Neuronal stem cell (in vitro differentiated cells): ENCODE measurements around the gene PAPPA.

Source experiments
- DNase-seq: peaks from one replicate; pipeline ENCODE4 v3.0.0-alpha.2; 2013; ENCODE audit warnings: low spot score
- H2AFZ ChIP-seq: one replicate; pipeline ENCODE4 v1.6.1; 2013; ENCODE audit warnings: mild to moderate bottlenecking, low read length, inconsistent platforms
- H2AK5ac ChIP-seq: 2 replicates; pipeline ENCODE4 v1.6.1; 2013; ENCODE audit warnings: low read depth, mild to moderate bottlenecking, inconsistent platforms, low read length, moderate library complexity, mixed read lengths
- H2BK120ac ChIP-seq: 2 replicates; pipeline ENCODE4 v1.6.1; 2013; ENCODE audit warnings: low read depth, mild to moderate bottlenecking, inconsistent platforms, low read length, moderate library complexity, mixed read lengths
- H2BK12ac ChIP-seq: one replicate; pipeline ENCODE4 v1.6.1; 2013; ENCODE audit warnings: low read length, inconsistent platforms
- H2BK15ac ChIP-seq: 2 replicates; pipeline ENCODE4 v1.6.1; 2013; ENCODE audit warnings: mild to moderate bottlenecking, low read length, inconsistent platforms, mixed read lengths
- H2BK5ac ChIP-seq: one replicate; pipeline ENCODE4 v1.6.1; 2013; ENCODE audit warnings: inconsistent platforms, mild to moderate bottlenecking, low read length, moderate library complexity
- H3K14ac ChIP-seq: one replicate; pipeline ENCODE4 v1.6.1; 2013; ENCODE audit warnings: low read length, inconsistent platforms
- H3K18ac ChIP-seq: 2 replicates; pipeline ENCODE4 v1.6.1; 2013; ENCODE audit warnings: low read length, inconsistent platforms
- H3K23ac ChIP-seq: 2 replicates; pipeline ENCODE4 v1.6.1; 2013; ENCODE audit warnings: low read depth, mild to moderate bottlenecking, mixed read lengths, low read length, inconsistent platforms; ENCODE audit not compliant: poor library complexity
- H3K27ac ChIP-seq: replicated peaks from 3 replicates; pipeline ENCODE4 v1.5.1; 2013; ENCODE audit warnings: low read length, inconsistent platforms
- H3K27me3 ChIP-seq, 3 experiments: 2 replicates each; pipeline ENCODE4 v1.6.1; 2013; ENCODE audit warnings: low read length in 3 of 3, mild to moderate bottlenecking in 2 of 3, inconsistent platforms in 1 of 3, low read depth in 1 of 3, mixed read lengths in 1 of 3, moderate library complexity in 1 of 3; ENCODE audit not compliant: control insufficient read depth in 3 of 3, insufficient read depth in 3 of 3
- H3K36me3 ChIP-seq, 2 donors: replicated peaks in 1 of 2; 2 replicates each; pipeline ENCODE4 v1.6.1; 2013; ENCODE audit warnings: low read length in 2 of 2; ENCODE audit not compliant: control insufficient read depth in 2 of 2, insufficient read depth in 2 of 2
- H3K4ac ChIP-seq: 2 replicates; pipeline ENCODE4 v1.6.1; 2013; ENCODE audit warnings: inconsistent platforms, mild to moderate bottlenecking, low read length, moderate library complexity
- H3K4me1 ChIP-seq, 2 donors: 1 replicate in 1 of 2; 2 replicates in 1 of 2; pipeline ENCODE4 v1.6.1; 2013; ENCODE audit warnings: low read length in 2 of 2, low read depth in 1 of 2; ENCODE audit not compliant: control insufficient read depth in 2 of 2, insufficient read depth in 1 of 2
- H3K4me2 ChIP-seq: one replicate; pipeline ENCODE4 v1.6.1; 2013; ENCODE audit warnings: mild to moderate bottlenecking, low read length, inconsistent platforms; ENCODE audit not compliant: insufficient read depth, poor library complexity, severe bottlenecking
- H3K4me3 ChIP-seq, 2 donors: 2 replicates each; pipeline ENCODE4 v1.5.1; 2013; ENCODE audit warnings: low read length in 2 of 2, mild to moderate bottlenecking in 2 of 2, inconsistent platforms in 1 of 2, moderate library complexity in 1 of 2
- H3K79me1 ChIP-seq: one replicate; pipeline ENCODE4 v1.6.1; 2013; ENCODE audit warnings: low read depth, mild to moderate bottlenecking, inconsistent platforms, low read length, moderate library complexity
- H3K9ac ChIP-seq: one replicate; pipeline ENCODE4 v1.6.1; 2013; ENCODE audit warnings: mild to moderate bottlenecking, low read depth, low read length, inconsistent platforms; ENCODE audit not compliant: poor library complexity
- H3K9me3 ChIP-seq, 2 donors: replicated peaks in 1 of 2; 2 replicates each; pipeline versions ENCODE3 to v1.6.1; 2013; ENCODE audit warnings: low read length in 2 of 2, mild to moderate bottlenecking in 2 of 2, inconsistent platforms in 1 of 2, low read depth in 1 of 2, mixed read lengths in 1 of 2, moderate library complexity in 1 of 2; ENCODE audit not compliant: control insufficient read depth in 2 of 2, insufficient read depth in 1 of 2
- H4K8ac ChIP-seq: one replicate; pipeline ENCODE4 v1.6.1; 2013; ENCODE audit warnings: low read depth, mild to moderate bottlenecking, inconsistent platforms, low read length, moderate library complexity
- H4K91ac ChIP-seq: one replicate; pipeline ENCODE4 v1.6.1; 2013; ENCODE audit warnings: low read length, low read depth, mild to moderate bottlenecking, inconsistent platforms; ENCODE audit not compliant: poor library complexity
- WGBS, 2 donors: extraction: QIAGEN DNeasy Blood & Tissue Kit; methylation state at CpG; one replicate each; pipeline ENCODE4 v1.1.7; 2013; ENCODE audit warnings: missing lambda C conversion rate in 2 of 2, mixed read lengths in 1 of 2; ENCODE audit not compliant: insufficient read length in 2 of 2, insufficient replicate concordance in 1 of 2; ENCODE audit errors: extremely low coverage in 2 of 2; 5-methylcytosine and 5-hydroxymethylcytosine counted together

The PAPPA gene

DNA sequence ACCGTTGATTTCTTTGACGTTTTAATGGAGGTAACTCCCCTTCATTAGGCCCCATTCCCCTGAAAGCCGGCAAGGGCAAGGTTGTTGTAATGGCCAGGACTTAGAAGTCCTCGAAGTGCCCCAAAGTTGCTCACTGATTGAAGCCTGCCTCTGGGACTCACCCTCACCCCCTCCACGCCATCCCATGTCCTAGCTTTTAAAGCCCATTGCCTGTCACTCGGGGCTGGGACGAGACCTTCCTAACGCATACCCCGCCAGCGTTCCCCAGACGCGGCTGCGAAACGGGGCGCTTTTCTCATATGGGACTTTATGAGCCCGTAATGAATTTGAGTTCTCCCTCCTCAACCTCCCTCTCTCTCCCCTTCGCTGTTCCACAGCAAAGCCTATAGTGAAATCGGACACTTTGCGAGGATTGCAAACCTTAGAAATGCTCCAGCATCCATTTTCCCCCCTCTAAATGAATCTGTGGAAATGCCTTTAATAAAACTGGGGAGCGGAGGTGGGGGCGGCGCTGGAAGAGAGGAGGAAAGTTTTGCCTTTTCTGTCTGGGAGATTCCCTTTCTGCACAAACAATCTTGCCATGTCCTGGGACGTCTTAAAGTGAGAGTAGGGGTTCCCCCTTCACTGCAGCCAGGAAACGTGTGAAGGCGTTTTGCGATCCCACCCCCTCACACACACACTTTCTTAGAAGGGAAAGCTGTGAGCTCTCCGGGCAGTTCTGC, 1.5 kb downstream of the PAPPA start:
- Histone ChIP-seq H3K23ac (no peak overlapping the region), H3K4me1 (peaks cover 24 to 28% of the 10 kb centered on the region in 2 donors), H3K18ac (peak overlapping the region; percentile 36), H3K79me1 (no peaks in the 10 kb centered on the region), H3K4me3 (peak overlapping the region; percentile 67 to 77), H2BK12ac (no peak overlapping the region), H2AK5ac (no peak overlapping the region), H3K14ac (no peak overlapping the region), H3K36me3 (peaks cover 0 to 13% of the 10 kb centered on the region in 2 donors), H2BK15ac (no peak overlapping the region), H3K27me3 (peaks cover 0 to 41% (median 10%) of the 10 kb centered on the region in 3 experiments), H2BK5ac (no peak overlapping the region), H4K91ac (no peak overlapping the region), H3K27ac (no peak overlapping the region), H3K9me3 (no peaks in the 10 kb centered on the region), H3K9ac (no peak overlapping the region), H2AFZ (peak overlapping the region; percentile 94), H4K8ac (no peak overlapping the region), H3K4ac (no peak overlapping the region), H2BK120ac (no peak overlapping the region), H3K4me2 (peak overlapping the region; percentile 97)
- no CpG with 5 or more reads among the region's 27 CpGs for WGBS, 2 donors
- no peak for DNase-seq

DNA sequence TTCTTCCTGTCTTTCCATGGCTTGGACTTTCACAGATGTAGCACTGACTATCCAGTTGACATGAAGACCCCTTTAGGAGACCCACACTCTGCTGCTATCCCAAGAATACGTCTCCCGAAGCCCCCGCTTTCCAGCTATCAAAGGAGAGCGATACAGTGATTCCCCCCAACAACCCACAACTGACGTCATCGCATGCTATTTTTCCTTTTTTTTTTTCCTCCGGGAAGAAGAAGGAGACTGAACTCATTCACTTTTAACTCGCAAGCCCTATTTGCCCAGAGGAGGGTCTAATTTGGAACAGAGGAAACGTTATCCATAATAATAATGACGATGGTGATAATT, 2.1 kb downstream of the PAPPA start:
- peak overlapping the region; percentile 94 for H2AFZ ChIP-seq
- H3K4me3 ChIP-seq, result peak overlapping the region in 1 of 2 donors; percentile 67
- H3K9ac ChIP-seq, result no peak overlapping the region
- H3K4ac ChIP-seq, result no peak overlapping the region
- no peak overlapping the region for H3K14ac ChIP-seq
- DNase-seq, result no peak
- H3K23ac ChIP-seq, result no peak overlapping the region
- H2AK5ac ChIP-seq, result no peak overlapping the region
- no peak overlapping the region for H2BK15ac ChIP-seq
- no peak overlapping the region for H4K8ac ChIP-seq
- H2BK5ac ChIP-seq, result no peak overlapping the region
- no CpG with 5 or more reads among the region's 10 CpGs for WGBS, 2 donors
- H3K27me3 ChIP-seq, result peaks cover 0 to 44% (median 10%) of the 10 kb centered on the region in 3 experiments
- H3K27ac ChIP-seq, result no peak overlapping the region
- H3K4me1 ChIP-seq, result peaks cover 24 to 28% of the 10 kb centered on the region in 2 donors
- no peak overlapping the region for H2BK12ac ChIP-seq
- H3K9me3 ChIP-seq, result no peaks in the 10 kb centered on the region
- peaks cover 0 to 18% of the 10 kb centered on the region in 2 donors for H3K36me3 ChIP-seq
- H3K18ac ChIP-seq, result no peak overlapping the region
- H3K79me1 ChIP-seq, result no peaks in the 10 kb centered on the region
- H3K4me2 ChIP-seq, result peak overlapping the region; percentile 97
- no peak overlapping the region for H2BK120ac ChIP-seq
- no peak overlapping the region for H4K91ac ChIP-seq

DNA sequence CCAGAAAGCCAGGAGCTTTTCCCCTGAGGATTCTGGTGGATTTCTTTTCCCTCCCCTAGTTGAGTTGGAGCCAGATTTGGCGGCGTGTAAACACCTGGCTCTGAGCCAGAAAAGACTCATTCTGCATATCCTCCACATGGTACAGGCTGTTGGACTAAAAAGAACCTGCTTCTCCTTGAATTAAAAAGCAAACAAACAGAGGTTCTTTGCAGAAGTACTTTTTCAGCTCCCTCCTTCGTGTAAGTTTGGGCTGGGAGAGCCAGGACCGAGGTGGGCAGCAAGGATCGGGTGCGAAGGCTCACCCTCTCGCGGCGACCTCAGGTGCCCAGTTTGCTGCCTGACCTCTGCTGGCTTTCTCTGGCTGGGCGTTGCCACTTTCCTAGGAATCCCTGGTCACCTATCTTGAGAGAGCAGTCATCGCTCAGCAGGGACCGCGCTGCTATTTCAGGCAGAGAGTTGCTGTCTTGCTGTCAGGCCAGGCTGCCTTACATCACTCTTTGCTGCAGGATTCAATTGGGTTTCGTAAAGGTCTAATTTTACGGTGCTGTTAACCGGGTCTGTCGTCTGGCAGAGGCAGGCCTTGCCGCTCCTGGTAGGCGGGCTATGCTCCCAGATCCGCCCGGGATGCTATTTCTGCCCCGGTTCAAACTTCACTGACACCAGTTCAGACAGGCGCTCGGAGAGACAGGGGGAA, 3.2 kb downstream of the PAPPA start:
- peaks cover 0 to 18% of the 10 kb centered on the region in 2 donors for H3K36me3 ChIP-seq
- no peak overlapping the region for H3K9ac ChIP-seq
- H3K79me1 ChIP-seq, result no peaks in the 10 kb centered on the region
- no peak overlapping the region for H2AK5ac ChIP-seq
- H4K8ac ChIP-seq, result no peak overlapping the region
- H3K4me3 ChIP-seq, result peak overlapping the region; percentile 38 to 67
- H2AFZ ChIP-seq, result peak overlapping the region; percentile 83
- H3K4me2 ChIP-seq, result peak overlapping the region; percentile 46
- H3K9me3 ChIP-seq, result no peaks in the 10 kb centered on the region
- peak; percentile 42 for DNase-seq
- H2BK120ac ChIP-seq, result no peak overlapping the region
- H2BK12ac ChIP-seq, result no peak overlapping the region
- H3K4ac ChIP-seq, result no peak overlapping the region
- no peak overlapping the region for H3K27ac ChIP-seq
- H3K27me3 ChIP-seq, result peaks cover 0 to 44% (median 10%) of the 10 kb centered on the region in 3 experiments
- H4K91ac ChIP-seq, result no peak overlapping the region
- no peak overlapping the region for H3K18ac ChIP-seq
- no peak overlapping the region for H2BK15ac ChIP-seq
- no peak overlapping the region for H3K14ac ChIP-seq
- H3K23ac ChIP-seq, result no peak overlapping the region
- WGBS, 2 donors, result no CpG with 5 or more reads among the region's 24 CpGs
- H3K4me1 ChIP-seq, result peaks cover 24 to 28% of the 10 kb centered on the region in 2 donors
- H2BK5ac ChIP-seq, result no peak overlapping the region

DNA sequence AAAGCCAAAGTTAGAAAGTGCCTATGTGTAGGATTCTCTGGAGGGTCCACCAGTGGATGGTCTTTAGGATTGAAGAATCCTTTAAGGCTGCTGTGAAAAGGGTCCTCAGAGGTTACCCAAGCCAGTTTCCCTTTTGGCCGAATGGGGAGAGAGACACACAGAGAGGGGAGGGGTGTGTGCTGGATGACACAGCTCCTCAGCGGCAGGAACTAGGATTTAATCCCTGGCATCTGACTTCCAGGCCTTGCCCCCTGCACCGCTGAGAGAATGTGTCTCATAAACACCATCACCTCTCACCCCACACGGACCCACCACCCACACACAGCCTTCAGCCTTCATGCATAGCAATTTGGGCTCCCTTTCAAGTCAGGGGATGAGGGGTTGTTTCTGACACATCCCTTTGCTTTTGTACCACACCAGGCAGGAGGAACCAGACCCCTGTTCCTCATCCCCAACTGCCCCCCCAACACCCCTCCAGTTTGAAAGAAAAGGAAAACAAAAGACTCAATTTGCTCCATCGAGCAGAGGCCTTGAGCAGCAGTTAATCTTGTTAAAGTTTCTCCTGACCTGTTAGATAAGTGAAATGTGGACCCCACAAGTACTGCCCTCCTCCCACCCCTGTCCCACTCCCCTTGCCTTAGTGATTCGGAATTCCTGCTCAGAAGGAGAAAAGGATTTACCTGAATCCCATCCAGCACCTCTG, 4.0 kb downstream of the PAPPA start:
- Histone ChIP-seq H3K4ac (no peak overlapping the region), H3K18ac (no peak overlapping the region), H3K27ac (no peak overlapping the region), H3K79me1 (no peaks in the 10 kb centered on the region), H3K23ac (no peak overlapping the region), H3K27me3 (peaks cover 0 to 44% (median 10%) of the 10 kb centered on the region in 3 experiments), H2AFZ (peak overlapping the region; percentile 83), H4K8ac (no peak overlapping the region), H3K14ac (no peak overlapping the region), H3K9me3 (no peaks in the 10 kb centered on the region), H3K4me1 (peaks cover 24 to 28% of the 10 kb centered on the region in 2 donors), H4K91ac (no peak overlapping the region), H3K9ac (no peak overlapping the region), H3K4me2 (no peak overlapping the region), H2BK15ac (no peak overlapping the region), H2BK12ac (no peak overlapping the region), H3K36me3 (peaks cover 0 to 18% of the 10 kb centered on the region in 2 donors), H3K4me3 (peak overlapping the region in 1 of 2 donors; percentile 38), H2AK5ac (no peak overlapping the region), H2BK5ac (no peak overlapping the region), H2BK120ac (no peak overlapping the region)
- WGBS, 2 donors, result no CpG with 5 or more reads among the region's 6 CpGs
- DNase-seq, result peak; percentile 62
